GM10266 (cell line): ENCODE measurements around the gene WFIKKN2.

Source experiments
- DNase-seq: peaks from one replicate; pipeline ENCODE4 v3.0.0; 2012; ENCODE audit errors: extremely low spot score
- CTCF ChIP-seq: IDR thresholded peaks from 2 replicates; pipeline ENCODE4 v1.5.1; 2012; ENCODE audit warnings: mild to moderate bottlenecking, low read depth; ENCODE audit not compliant: control insufficient read depth, insufficient read depth; ENCODE audit errors: missing control alignments

Gene WFIKKN2

GRCh38 chr17:50835301-50836234 lies at the start of gene WFIKKN2:
Gene WFIKKN2, plus strand, starts transcription at chr17:50835586. Its CDS starts 352 bp downstream, at chr17:50835938.
- DNase-seq: no peak
- TF ChIP-seq CTCF: no peak

- DNase-seq: no peak
These were observed 49.3 kb upstream of the WFIKKN2 start for GRCh38 chr17:50785946-50786570.

GRCh38 chr17:50787106-50787505 lies 48.3 kb upstream of the WFIKKN2 start:
- no peak for DNase-seq
- no peak for TF ChIP-seq CTCF

More at GRCh38 chr17:50785946-50786570, 49.3 kb upstream of the WFIKKN2 start:
- TF ChIP-seq CTCF: no peak

GRCh38 chr17:50790618-50791017 lies 44.8 kb upstream of the WFIKKN2 start:
- no peak for TF ChIP-seq CTCF

GRCh38 chr17:50792132-50792531 lies 43.3 kb upstream of the WFIKKN2 start:
- DNase-seq: no peak
- no peak for TF ChIP-seq CTCF

More at GRCh38 chr17:50790618-50791017, 44.8 kb upstream of the WFIKKN2 start:
- no peak for DNase-seq

GRCh38 chr17:50793007-50793406 lies 42.4 kb upstream of the WFIKKN2 start:
- DNase-seq: no peak
- no peak for TF ChIP-seq CTCF

- TF ChIP-seq CTCF: no peak
- DNase-seq: no peak
These were observed 41.0 kb upstream of the WFIKKN2 start for GRCh38 chr17:50794361-50794760.
